Activated naive CD4-positive, alpha-beta T cell (primary cell): ENCODE measurements around the gene TAS1R1.

Source experiments
- DNase-seq, 4 experiments: peaks; one replicate each; lab custom pipeline; 2025; lab: John Stamatoyannopoulos, UW

The TAS1R1 gene

GRCh38 chr1:6574025-6574620 lies 19.0 kb downstream of the TAS1R1 start:
- no peak for DNase-seq

- no peak for DNase-seq
Observed at GRCh38 chr1:6574818-6575217, 19.7 kb downstream of the TAS1R1 start.

GRCh38 chr1:6577831-6578525 lies 22.9 kb downstream of the TAS1R1 start:
- DNase-seq: no peak

- no peak for DNase-seq
Observed at GRCh38 chr1:6578624-6579373, 23.7 kb downstream of the TAS1R1 start.

- peak; percentile 86 to 95 (median 90) for DNase-seq
Observed at GRCh38 chr1:6579374-6580118, 24.4 kb downstream of the TAS1R1 start, which contains the start of gene ZBTB48. Gene ZBTB48 (plus strand): TSS chr1:6579994. CDS start chr1:6580610, 616 bp downstream.

GRCh38 chr1:6580119-6580592 lies 25.0 kb downstream of the TAS1R1 start:
- no peak for DNase-seq

- DNase-seq: no peak
Observed at GRCh38 chr1:6580593-6581409, 25.7 kb downstream of the TAS1R1 start.

GRCh38 chr1:6581561-6582305 lies 26.6 kb downstream of the TAS1R1 start:
- DNase-seq: no peak

- DNase-seq: no peak
Observed at GRCh38 chr1:6582370-6582769, 27.3 kb downstream of the TAS1R1 start.

- no peak for DNase-seq
Observed at GRCh38 chr1:6584126-6585080, 29.3 kb downstream of the TAS1R1 start.

- DNase-seq: no peak
Observed at GRCh38 chr1:6585081-6585722, 30.1 kb downstream of the TAS1R1 start.

GRCh38 chr1:6585841-6586240 lies 30.7 kb downstream of the TAS1R1 start:
- no peak for DNase-seq

GRCh38 chr1:6586404-6586816 lies 31.3 kb downstream of the TAS1R1 start:
- no peak for DNase-seq

- no peak for DNase-seq
Observed at GRCh38 chr1:6587261-6588005, 32.3 kb downstream of the TAS1R1 start.

GRCh38 chr1:6588128-6588892 lies 33.2 kb downstream of the TAS1R1 start:
- DNase-seq: no peak

- no peak for DNase-seq
Observed at GRCh38 chr1:6588893-6589520, 33.9 kb downstream of the TAS1R1 start.

GRCh38 chr1:6590046-6590445 lies 34.9 kb downstream of the TAS1R1 start:
- no peak for DNase-seq
